HG02571 (cell line): ENCODE data around the gene CNKSR3.

Experiments
- ATAC-seq: cut with Tn5 transposase; IDR thresholded peaks from one replicate; pipeline ENCODE4 v1.9.1; 2021; ENCODE audit warnings: mild to moderate bottlenecking, moderate library complexity; ENCODE audit not compliant: unreplicated experiment

Gene CNKSR3

GRCh38 chr6:154479771-154480639 is 30.5 kb downstream of the CNKSR3 start:
- ATAC-seq: no peak

- no peak for ATAC-seq
These were observed 31.1 kb downstream of the CNKSR3 start for GRCh38 chr6:154479351-154479769.

GRCh38 chr6:154478701-154479060 is 31.8 kb downstream of the CNKSR3 start:
- no peak for ATAC-seq

GRCh38 chr6:154478021-154478700 is 32.3 kb downstream of the CNKSR3 start:
- ATAC-seq: no peak

GRCh38 chr6:154476494-154476893 is 34.0 kb downstream of the CNKSR3 start:
- ATAC-seq: no peak

GRCh38 chr6:154474648-154475428 is 35.6 kb downstream of the CNKSR3 start:
- ATAC-seq: no peak

- no peak for ATAC-seq
These were observed 37.2 kb downstream of the CNKSR3 start for GRCh38 chr6:154473324-154473723.

GRCh38 chr6:154471609-154472362 is 38.7 kb downstream of the CNKSR3 start:
- no peak for ATAC-seq

- ATAC-seq: no peak
These were observed 41.1 kb downstream of the CNKSR3 start for GRCh38 chr6:154469306-154469935.

- ATAC-seq: no peak
These were observed 41.7 kb downstream of the CNKSR3 start for GRCh38 chr6:154468760-154469159.

- ATAC-seq: no peak
These were observed 43.4 kb downstream of the CNKSR3 start for GRCh38 chr6:154466971-154467679.

- no peak for ATAC-seq
These were observed 44.3 kb downstream of the CNKSR3 start for GRCh38 chr6:154466139-154466538.

GRCh38 chr6:154463573-154464419 is 46.7 kb downstream of the CNKSR3 start:
- ATAC-seq: no peak

- ATAC-seq: no peak
These were observed 48.1 kb downstream of the CNKSR3 start for GRCh38 chr6:154462425-154462824.

GRCh38 chr6:154461348-154461747 is 49.1 kb downstream of the CNKSR3 start:
- no peak for ATAC-seq

GRCh38 chr6:154460306-154461071 is 50.0 kb downstream of the CNKSR3 start:
- ATAC-seq: no peak

GRCh38 chr6:154459513-154459912 is 51.0 kb downstream of the CNKSR3 start:
- no peak for ATAC-seq
